Activated naive CD4-positive, alpha-beta T cell treated with anti-CD3 and anti-CD28 coated beads for 36 hours (primary cell): ENCODE data around the gene C3orf18. TPM values are rescaled to one million over a fixed set of nuclear protein-coding genes. Genes with fewer than 3 reads are reported as not detected.

Experiments used
- CTCF ChIA-PET: fragments of 350-600 bp; sonication (Branson Sonifier 250); formaldehyde crosslinking; loops from one replicate; lab custom pipeline; 2021; ENCODE audit warnings: antibody characterized with exemption; lab: Charles Lee
- DNase-seq: peaks from one replicate; pipeline ENCODE4 v3.0.0-alpha.2; 2020
- H3K27ac Mint-ChIP-seq: one replicate; pipeline ENCODE4 v1.8.0; 2021; ENCODE audit warnings: mild to moderate bottlenecking, mixed read lengths
- H3K27me3 Mint-ChIP-seq: one replicate; pipeline ENCODE4 v1.8.0; 2021; ENCODE audit warnings: low read depth, mixed read lengths
- H3K36me3 Mint-ChIP-seq: one replicate; pipeline ENCODE4 v1.8.0; 2021; ENCODE audit warnings: low read depth, mixed read lengths
- H3K4me1 Mint-ChIP-seq: one replicate; pipeline ENCODE4 v1.8.0; 2021; ENCODE audit warnings: low read depth, mixed read lengths
- H3K4me3 Mint-ChIP-seq: one replicate; pipeline ENCODE4 v1.8.0; 2021; ENCODE audit warnings: mild to moderate bottlenecking, moderate library complexity, mixed read lengths
- H3K9me3 Mint-ChIP-seq: one replicate; pipeline ENCODE4 v1.8.0; 2021; ENCODE audit warnings: mixed read lengths
- intact Hi-C: fragments of 100-400 bp; cut with micrococcal nuclease; formaldehyde crosslinking; loops from one replicate; pipeline ENCODE4 v1.15.1; 2023
- total RNA-seq, 2 experiments: library from RNA; stranded (reverse); gene quantifications; one replicate each; pipeline ENCODE4 v1.2.3, GENCODE V29; 2021

Gene C3orf18
- total RNA-seq = 1 to 10 TPM; 3.1 to 3.8 TPM

GRCh38 chr3:50567386-50568167 is at the start of gene C3orf18:
Gene C3orf18, minus strand, starts transcription at chr3:50567747. Its CDS starts 2,048 bp downstream, at chr3:50565699.
- Mint-ChIP-seq H3K9me3 (no peaks in the 10 kb centered on the region), H3K36me3 (peaks cover 7% of the 10 kb centered on the region), H3K4me1 (peaks cover 40% of the 10 kb centered on the region), H3K4me3 (peak within 1 kb of the TSS; percentile 98), H3K27me3 (no peaks in the 10 kb centered on the region), H3K27ac (peak within 1 kb of the TSS; percentile 95)
- intact Hi-C loops = loop anchor here (2.0 kb wide), 2 partner anchors 209 to 217 kb away; partner anchors contain the start of genes CYB561D2, NPRL2 and TMEM115
- CTCF ChIA-PET = interaction anchor here (0.9 to 13.0 kb wide), 6 partner anchors 21 to 822 kb away, joined by 4 to 376 read pairs (median 119); partner anchors contain the start of genes CISH and MAPKAPK3
- DNase-seq = peak; percentile 96

- Mint-ChIP-seq H3K27me3 (no peaks in the 10 kb centered on the region), H3K4me1 (peaks cover 55% of the 10 kb centered on the region)
- intact Hi-C loops = loop anchor here (1.0 to 10.0 kb wide), 11 partner anchors 8 to 1658 kb away; partner anchors contain the start of genes DOCK3, MANF, RBM15B and TEX264
Measured at GRCh38 chr3:50616770-50617095, 49.2 kb upstream of the C3orf18 start.

GRCh38 chr3:50616003-50616769 is 48.6 kb upstream of the C3orf18 start:
- Mint-ChIP-seq H3K36me3 (peaks cover 48% of the 10 kb centered on the region), H3K27me3 (no peaks in the 10 kb centered on the region), H3K27ac (peak overlapping the region; percentile 86), H3K4me1 (peaks cover 55% of the 10 kb centered on the region), H3K9me3 (no peaks in the 10 kb centered on the region), H3K4me3 (peak overlapping the region; percentile 77)
- DNase-seq = peak; percentile 91
- intact Hi-C loops = loop anchor here (1.0 to 10.0 kb wide), 11 partner anchors 8 to 1659 kb away; partner anchors contain the start of genes DOCK3, MANF, RBM15B and TEX264
- CTCF ChIA-PET = interaction anchor here (0.6 to 13.4 kb wide), 37 partner anchors 8 to 1171 kb away, joined by 3 to 376 read pairs (median 5); partner anchors contain the start of genes C3orf18, DOCK3, HEMK1 and MANF

More at GRCh38 chr3:50616770-50617095, 49.2 kb upstream of the C3orf18 start:
- DNase-seq = peak; percentile 98
- H3K4me3 Mint-ChIP-seq = peak overlapping the region; percentile 77
- no peaks in the 10 kb centered on the region for H3K9me3 Mint-ChIP-seq
- CTCF ChIA-PET = interaction anchor here (0.7 to 13.4 kb wide), 30 partner anchors 8 to 773 kb away, joined by 3 to 376 read pairs (median 6); partner anchors contain the start of genes C3orf18, DOCK3, HEMK1 and MANF
- peak overlapping the region; percentile 86 for H3K27ac Mint-ChIP-seq
- H3K36me3 Mint-ChIP-seq = peaks cover 44% of the 10 kb centered on the region

GRCh38 chr3:50615190-50615589 is 47.6 kb upstream of the C3orf18 start:
- Mint-ChIP-seq H3K9me3 (no peaks in the 10 kb centered on the region), H3K4me3 (no peak overlapping the region), H3K27me3 (no peaks in the 10 kb centered on the region), H3K36me3 (peaks cover 49% of the 10 kb centered on the region), H3K27ac (no peak overlapping the region), H3K4me1 (peaks cover 45% of the 10 kb centered on the region)
- intact Hi-C loops = loop anchor here (10.0 kb wide), 1 partner anchor 1660 kb away; the partner anchor contains the start of gene WDR82
- CTCF ChIA-PET = interaction anchor here (0.5 to 13.4 kb wide), 22 partner anchors 9 to 774 kb away, joined by 3 to 376 read pairs (median 8); partner anchors contain the start of genes C3orf18, DOCK3 and HEMK1
- no peak for DNase-seq

GRCh38 chr3:50612970-50613846 is 45.7 kb upstream of the C3orf18 start:
- peaks cover 57% of the 10 kb centered on the region for H3K36me3 Mint-ChIP-seq
- peaks cover 29% of the 10 kb centered on the region for H3K4me1 Mint-ChIP-seq
- H3K4me3 Mint-ChIP-seq = peak overlapping the region; percentile 96
- H3K27me3 Mint-ChIP-seq = no peaks in the 10 kb centered on the region
- intact Hi-C loops = loop anchor here (1.0 to 10.0 kb wide), 5 partner anchors 23 to 1662 kb away; partner anchors contain the start of genes GNAI2, MANF and WDR82
- DNase-seq = peak; percentile 23
- peak overlapping the region; percentile 99 for H3K27ac Mint-ChIP-seq
- no peaks in the 10 kb centered on the region for H3K9me3 Mint-ChIP-seq
- CTCF ChIA-PET = interaction anchor here (0.6 to 13.4 kb wide), 17 partner anchors 9 to 775 kb away, joined by 3 to 376 read pairs (median 6); partner anchors contain the start of genes C3orf18 and HEMK1

- Mint-ChIP-seq H3K9me3 (no peaks in the 10 kb centered on the region), H3K36me3 (peaks cover 63% of the 10 kb centered on the region), H3K27ac (peak overlapping the region; percentile 99), H3K4me3 (peak overlapping the region; percentile 96), H3K4me1 (peaks cover 34% of the 10 kb centered on the region), H3K27me3 (no peaks in the 10 kb centered on the region)
- intact Hi-C loops = loop anchor here (1.0 to 10.0 kb wide), 5 partner anchors 22 to 1662 kb away; partner anchors contain the start of genes GNAI2, MANF and WDR82
- CTCF ChIA-PET = interaction anchor here (0.7 to 13.4 kb wide), 15 partner anchors 8 to 775 kb away, joined by 3 to 376 read pairs (median 6); partner anchors contain the start of genes C3orf18 and HEMK1
- DNase-seq = peak; percentile 51
Measured at GRCh38 chr3:50612234-50612882, 44.8 kb upstream of the C3orf18 start.

GRCh38 chr3:50611464-50612233 is 44.1 kb upstream of the C3orf18 start, which contains the start of gene CISH:
Gene CISH, minus strand, starts transcription at chr3:50611774. Its CDS starts 124 bp downstream, at chr3:50611650.
- peak; percentile 99 for DNase-seq
- peak within 1 kb of the TSS; percentile 96 for H3K4me3 Mint-ChIP-seq
- H3K9me3 Mint-ChIP-seq = no peaks in the 10 kb centered on the region
- H3K27me3 Mint-ChIP-seq = no peaks in the 10 kb centered on the region
- H3K4me1 Mint-ChIP-seq = peaks cover 36% of the 10 kb centered on the region
- peaks cover 70% of the 10 kb centered on the region for H3K36me3 Mint-ChIP-seq
- CTCF ChIA-PET = interaction anchor here (0.8 to 13.4 kb wide), 6 partner anchors 12 to 42 kb away, joined by 3 to 376 read pairs (median 49); partner anchors contain the start of genes C3orf18 and HEMK1
- intact Hi-C loops = loop anchor here (1.0 to 10.0 kb wide), 6 partner anchors 10 to 1663 kb away; partner anchors contain the start of genes GNAI2, MANF and WDR82
- H3K27ac Mint-ChIP-seq = peak within 1 kb of the TSS; percentile 100

GRCh38 chr3:50610992-50611463 is 43.5 kb upstream of the C3orf18 start:
- peak; percentile 18 for DNase-seq
- CTCF ChIA-PET = interaction anchor here (0.6 to 13.4 kb wide), 8 partner anchors 11 to 1630 kb away, joined by 3 to 376 read pairs (median 51); partner anchors contain the start of genes C3orf18 and HEMK1
- peak overlapping the region; percentile 100 for H3K27ac Mint-ChIP-seq
- no peaks in the 10 kb centered on the region for H3K9me3 Mint-ChIP-seq
- peaks cover 75% of the 10 kb centered on the region for H3K36me3 Mint-ChIP-seq
- intact Hi-C loops = loop anchor here (1.0 to 10.0 kb wide), 3 partner anchors 10 to 1664 kb away; partner anchors contain the start of genes GNAI2 and WDR82
- H3K4me1 Mint-ChIP-seq = peaks cover 35% of the 10 kb centered on the region
- H3K27me3 Mint-ChIP-seq = no peaks in the 10 kb centered on the region
- peak overlapping the region; percentile 96 for H3K4me3 Mint-ChIP-seq

- H3K4me3 Mint-ChIP-seq = peak overlapping the region; percentile 96
- peaks cover 35% of the 10 kb centered on the region for H3K4me1 Mint-ChIP-seq
- intact Hi-C loops = loop anchor here (5.0 to 10.0 kb wide), 2 partner anchors 373 to 1664 kb away; partner anchors contain the start of genes GNAI2 and WDR82
- DNase-seq = peak; percentile 57
- H3K9me3 Mint-ChIP-seq = no peaks in the 10 kb centered on the region
- H3K27ac Mint-ChIP-seq = peak overlapping the region; percentile 100
- CTCF ChIA-PET = interaction anchor here (0.6 to 11.1 kb wide), 8 partner anchors 9 to 1631 kb away, joined by 3 to 243 read pairs (median 9); partner anchors contain the start of genes C3orf18 and HEMK1
- peaks cover 82% of the 10 kb centered on the region for H3K36me3 Mint-ChIP-seq
- no peaks in the 10 kb centered on the region for H3K27me3 Mint-ChIP-seq
Measured at GRCh38 chr3:50610181-50610971, 42.8 kb upstream of the C3orf18 start.
